T-cell (primary cell): Measurements from ENCODE around the gene GRIN2A. TPM values are rescaled to one million over a fixed set of nuclear protein-coding genes. Genes with fewer than 3 reads are reported as not detected.

Source experiments
- ATAC-seq, 4 experiments: fragments of 200-7000 bp in 3 of 4; fragments of 150-1000 bp in 1 of 4; cut with Tn5 transposase; replicated peaks in 1 of 4; 1 replicate in 3 of 4; 2 replicates in 1 of 4; pipeline ENCODE4 v1.10.0; 2021; ENCODE audit warnings: moderate library complexity in 3 of 4, mild to moderate bottlenecking in 2 of 4, moderate number of reproducible peaks in 1 of 4
- CTCF ChIA-PET, 2 donors: fragments of 300-600 bp; sonication (Branson Sonifier 250); formaldehyde crosslinking; loops; one replicate each; lab custom pipeline; 2022; ENCODE audit warnings: antibody characterized with exemption in 2 of 2; lab: Charles Lee
- POLR2A ChIA-PET, 2 donors: fragments of 300-600 bp; sonication (Branson Sonifier 250); formaldehyde crosslinking; loops; one replicate each; lab custom pipeline; 2022; ENCODE audit warnings: antibody characterized with exemption in 2 of 2; lab: Charles Lee
- DNase-seq, 35 experiments: peaks; one replicate each; pipeline versions ENCODE4 v3.0.0 to v3.0.0-alpha.2; 2013 to 2023
- H3K27ac ChIP-seq: one replicate; pipeline ENCODE4 v1.5.1; 2013; ENCODE audit warnings: low read length
- H3K27me3 ChIP-seq, 2 experiments: replicated peaks in 1 of 2; 1 replicate in 1 of 2; 2 replicates in 1 of 2; pipeline versions ENCODE4 v1.6.1 to v1.7.0; 2013; ENCODE audit warnings: low read length in 1 of 2, mixed read lengths in 1 of 2; ENCODE audit not compliant: control insufficient read depth in 2 of 2, insufficient read depth in 2 of 2; ENCODE audit errors: extremely low read depth in 1 of 2
- H3K36me3 ChIP-seq, 2 donors: 1 replicate in 1 of 2; 2 replicates in 1 of 2; pipeline versions ENCODE4 v1.6.1 to v1.7.0; 2013; ENCODE audit warnings: low read length in 1 of 2; ENCODE audit not compliant: control insufficient read depth in 2 of 2, insufficient read depth in 1 of 2; ENCODE audit errors: extremely low read depth in 1 of 2
- H3K4me1 ChIP-seq, 2 experiments: 1 replicate in 1 of 2; 2 replicates in 1 of 2; pipeline versions ENCODE4 v1.6.1 to v1.7.0; 2013; ENCODE audit warnings: low read length in 2 of 2, mixed read lengths in 1 of 2; ENCODE audit not compliant: insufficient read depth in 2 of 2, control insufficient read depth in 1 of 2; ENCODE audit errors: extremely low read depth in 1 of 2
- H3K4me3 ChIP-seq, 2 donors: 1 replicate in 1 of 2; 2 replicates in 1 of 2; pipeline versions ENCODE4 v1.5.1 to v1.7.0; 2013; ENCODE audit warnings: mild to moderate bottlenecking in 2 of 2, low read length in 1 of 2, moderate library complexity in 1 of 2; ENCODE audit not compliant: control insufficient read depth in 1 of 2; ENCODE audit errors: extremely low read depth in 1 of 2
- H3K9me3 ChIP-seq: 2 replicates; pipeline ENCODE4 v1.7.0; 2013
- H3K27ac Mint-ChIP-seq, 2 donors: one replicate each; pipeline ENCODE4 v1.8.0; 2020 to 2021; ENCODE audit warnings: mild to moderate bottlenecking in 2 of 2, mixed read lengths in 2 of 2
- H3K27me3 Mint-ChIP-seq, 2 donors: one replicate each; pipeline ENCODE4 v1.8.0; 2021 to 2022; ENCODE audit warnings: mixed read lengths in 2 of 2
- H3K36me3 Mint-ChIP-seq: one replicate; pipeline ENCODE4 v1.8.0; 2021; ENCODE audit warnings: mixed read lengths
- H3K4me1 Mint-ChIP-seq, 3 donors: one replicate each; pipeline ENCODE4 v1.8.0; 2020 to 2022; ENCODE audit warnings: mixed read lengths in 3 of 3, mild to moderate bottlenecking in 1 of 3
- H3K4me3 Mint-ChIP-seq, 3 donors: one replicate each; pipeline ENCODE4 v1.8.0; 2020 to 2022; ENCODE audit warnings: mild to moderate bottlenecking in 3 of 3, mixed read lengths in 3 of 3, moderate library complexity in 3 of 3
- H3K9me3 Mint-ChIP-seq, 3 donors: one replicate each; pipeline ENCODE4 v1.8.0; 2020 to 2022; ENCODE audit warnings: mixed read lengths in 3 of 3
- WGBS: methylation state at CpG from one replicate; pipeline ENCODE4 v1.1.5; 2013; ENCODE audit warnings: missing lambda C conversion rate; ENCODE audit not compliant: insufficient coverage; 5-methylcytosine and 5-hydroxymethylcytosine counted together
- total RNA-seq, 35 experiments: library from RNA in 6 of 35; stranded (reverse) in 6 of 35; fragments of 120-200 nt in 1 of 35; gene quantifications; one replicate each; pipeline versions ENCODE4 v1.2.1 to v1.2.4 and lab custom pipeline; 2013 to 2026

Gene GRIN2A
- total RNA-seq, 5 donors from 2014 or later (not counting 1 experiment from before 2014, with no cell fraction given) = 0.03 TPM; not detected in 4

DNA sequence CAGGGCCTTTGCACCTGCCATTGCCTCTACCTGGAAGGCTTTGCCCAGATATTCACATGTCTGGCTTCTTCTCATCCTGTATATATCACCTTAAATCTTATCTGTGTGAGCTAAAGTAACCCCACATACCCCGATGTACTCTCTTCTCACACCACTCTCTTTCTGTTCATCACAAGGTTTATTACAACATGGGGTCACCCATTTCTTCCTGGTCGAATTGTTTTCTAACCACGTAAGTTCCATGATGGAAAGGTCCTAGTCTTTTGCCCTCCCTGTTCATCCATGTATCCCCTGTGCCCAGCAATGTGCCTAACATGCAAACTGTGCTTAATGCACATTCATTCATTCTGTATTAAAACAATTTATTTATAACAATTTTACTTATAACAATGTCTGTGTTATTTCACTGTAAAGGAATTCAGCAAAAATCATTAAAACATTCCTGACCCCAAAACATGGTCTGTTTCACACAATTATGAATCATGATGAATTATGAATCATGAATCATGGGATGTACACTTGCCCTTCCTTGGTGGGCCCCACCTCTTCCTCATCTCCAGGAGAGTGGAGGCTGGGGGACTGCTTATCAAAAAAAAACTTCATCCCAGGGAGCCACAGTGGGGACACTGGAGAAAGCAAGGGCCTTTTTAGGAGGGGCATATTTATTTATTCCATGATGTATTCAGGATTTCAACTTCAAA is 336.4 kb downstream of the GRIN2A start:
- H3K4me1 Mint-ChIP-seq = no peaks in the 10 kb centered on the region
- H3K27me3 ChIP-seq = peaks cover 0 to 5% of the 10 kb centered on the region in 2 experiments
- peaks cover 0 to 3% of the 10 kb centered on the region in 2 donors for H3K27me3 Mint-ChIP-seq
- H3K27ac ChIP-seq = no peak overlapping the region
- H3K27ac Mint-ChIP-seq = no peak overlapping the region
- H3K9me3 Mint-ChIP-seq = no peaks in the 10 kb centered on the region
- H3K4me3 Mint-ChIP-seq = no peak overlapping the region
- ATAC-seq (no peak), DNase-seq (no peak)
- no peaks in the 10 kb centered on the region for H3K9me3 ChIP-seq
- WGBS = 77% methylated on average over 3 of the region's 3 CpGs
- CTCF ChIA-PET = no interaction called here
- H3K36me3 Mint-ChIP-seq = no peaks in the 10 kb centered on the region
- H3K4me1 ChIP-seq = no peaks in the 10 kb centered on the region
- no peak overlapping the region for H3K4me3 ChIP-seq
- H3K36me3 ChIP-seq = no peaks in the 10 kb centered on the region
- POLR2A ChIA-PET = no interaction called here

DNA sequence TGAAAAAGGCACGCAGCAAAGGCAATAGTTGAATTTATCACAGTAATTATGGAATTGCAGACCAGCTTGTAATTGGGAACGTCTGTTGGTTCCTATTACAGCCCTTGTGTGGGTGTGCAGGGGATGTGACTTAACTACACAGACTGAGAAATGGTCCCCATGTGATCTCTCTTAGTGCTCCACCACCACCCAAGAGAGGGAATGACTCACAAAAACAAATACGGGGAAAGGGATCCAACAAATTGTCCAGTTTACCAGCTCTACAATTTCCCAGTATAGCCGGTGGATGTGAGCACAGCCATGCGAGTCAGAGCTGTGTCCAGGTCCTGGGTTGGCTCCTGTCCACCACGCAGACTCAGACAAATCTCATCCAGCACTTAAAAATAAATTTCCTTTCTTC is 337.9 kb downstream of the GRIN2A start:
- H3K9me3 ChIP-seq = no peaks in the 10 kb centered on the region
- no peaks in the 10 kb centered on the region for H3K4me1 ChIP-seq
- no peaks in the 10 kb centered on the region for H3K27me3 ChIP-seq
- no peaks in the 10 kb centered on the region for H3K4me1 Mint-ChIP-seq
- 88% methylated on average over 5 of the region's 6 CpGs for WGBS
- DNase-seq = no peak
- H3K27ac ChIP-seq = no peak overlapping the region
- H3K27ac Mint-ChIP-seq = no peak overlapping the region
- no peaks in the 10 kb centered on the region for H3K9me3 Mint-ChIP-seq
- H3K4me3 ChIP-seq = no peak overlapping the region
- ChIA-PET POLR2A (no interaction called here), CTCF (no interaction called here)
- no peaks in the 10 kb centered on the region for H3K36me3 ChIP-seq
- no peaks in the 10 kb centered on the region for H3K36me3 Mint-ChIP-seq
- H3K4me3 Mint-ChIP-seq = no peak overlapping the region
- ATAC-seq = no peak
- no peaks in the 10 kb centered on the region for H3K27me3 Mint-ChIP-seq

DNA sequence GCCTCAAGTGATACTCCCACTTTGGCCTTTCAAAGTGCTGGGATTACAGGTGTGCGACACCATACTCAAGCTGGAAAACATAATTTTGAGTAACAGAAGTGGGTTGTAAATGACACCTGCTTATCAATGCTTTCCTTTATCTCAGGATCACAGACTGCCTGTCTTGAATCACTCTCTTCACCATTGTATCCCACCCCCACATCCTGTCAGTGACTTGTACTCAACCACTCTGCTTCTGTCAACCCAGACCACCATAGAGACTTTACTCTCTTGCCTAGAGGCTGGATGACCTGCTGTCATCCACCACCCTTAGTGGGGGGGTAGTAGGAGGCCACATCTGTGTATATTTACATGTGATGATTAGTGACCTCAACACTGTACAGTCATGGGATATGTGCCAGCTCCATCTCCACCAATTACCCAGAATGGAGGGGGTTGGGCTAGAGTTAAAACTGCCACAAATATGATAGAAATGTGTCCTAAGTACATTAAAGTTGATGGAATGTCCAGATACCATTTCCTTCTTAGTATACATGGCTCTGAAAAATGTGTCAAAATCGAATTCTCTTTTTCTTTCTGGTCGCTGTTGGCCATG is 338.7 kb downstream of the GRIN2A start:
- WGBS = no CpG with 5 or more reads among the region's 3 CpGs
- Histone ChIP-seq H3K9me3 (no peaks in the 10 kb centered on the region), H3K27me3 (no peaks in the 10 kb centered on the region), H3K4me1 (no peaks in the 10 kb centered on the region), H3K27ac (no peak overlapping the region), H3K4me3 (no peak overlapping the region), H3K36me3 (no peaks in the 10 kb centered on the region)
- ChIA-PET CTCF (no interaction called here), POLR2A (no interaction called here)
- H3K36me3 Mint-ChIP-seq = no peaks in the 10 kb centered on the region
- no peaks in the 10 kb centered on the region for H3K9me3 Mint-ChIP-seq
- no peak for ATAC-seq
- H3K27me3 Mint-ChIP-seq = no peaks in the 10 kb centered on the region
- H3K4me3 Mint-ChIP-seq = no peak overlapping the region
- DNase-seq = no peak
- H3K4me1 Mint-ChIP-seq = no peaks in the 10 kb centered on the region
- H3K27ac Mint-ChIP-seq = no peak overlapping the region

DNA sequence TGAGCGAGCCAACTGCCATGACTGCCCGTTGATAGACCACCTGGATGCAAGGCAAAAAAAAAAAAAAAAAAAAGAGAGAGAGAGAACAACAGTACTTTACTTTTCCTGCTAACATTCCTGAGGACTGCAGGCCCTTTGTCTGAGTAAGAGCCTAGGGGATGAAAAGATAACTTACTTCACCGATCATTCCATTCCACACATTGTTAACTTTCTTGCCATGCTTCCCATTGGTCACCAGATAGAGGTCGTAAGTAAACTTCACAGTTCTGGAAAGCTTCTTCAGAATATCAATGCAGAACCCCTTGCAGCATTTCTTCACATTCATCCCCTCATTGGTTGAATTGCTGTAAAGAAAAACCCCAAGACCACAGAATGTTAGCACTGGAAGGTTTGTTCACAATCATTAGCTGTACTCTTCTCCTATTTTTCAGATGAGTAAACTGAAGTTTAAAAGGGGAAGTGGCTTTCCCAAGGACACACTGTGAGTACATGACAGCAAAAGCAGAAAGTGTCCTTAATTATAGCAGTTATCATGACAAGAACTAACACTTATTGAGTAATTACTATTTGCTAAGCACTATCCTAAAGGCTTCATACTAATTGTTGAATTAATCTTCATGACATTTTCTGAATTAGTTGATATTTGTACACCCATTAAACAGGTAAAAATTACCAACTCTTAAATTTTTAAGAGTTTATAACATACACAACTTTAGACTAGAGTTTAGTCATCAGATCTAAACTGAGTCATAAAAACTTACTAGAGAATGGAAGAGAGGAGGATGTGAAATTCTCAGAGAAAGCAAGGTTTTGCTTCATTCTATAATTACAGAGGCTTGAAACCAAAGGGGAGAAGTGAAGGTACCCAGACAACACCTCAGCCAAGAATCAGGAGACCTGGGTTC is 341.2 kb downstream of the GRIN2A start:
- CTCF ChIA-PET = no interaction called here
- WGBS = no CpG with 5 or more reads among the region's 4 CpGs
- Mint-ChIP-seq H3K4me3 (no peak overlapping the region), H3K27me3 (no peaks in the 10 kb centered on the region), H3K36me3 (no peaks in the 10 kb centered on the region), H3K27ac (no peak overlapping the region), H3K4me1 (no peaks in the 10 kb centered on the region), H3K9me3 (peaks cover 0 to 5% (median 0%) of the 10 kb centered on the region in 3 donors)
- Histone ChIP-seq H3K27me3 (no peaks in the 10 kb centered on the region), H3K4me1 (no peaks in the 10 kb centered on the region), H3K27ac (no peak overlapping the region), H3K4me3 (no peak overlapping the region), H3K9me3 (no peaks in the 10 kb centered on the region), H3K36me3 (no peaks in the 10 kb centered on the region)
- POLR2A ChIA-PET = no interaction called here
- DNase-seq = no peak
- no peak for ATAC-seq

DNA sequence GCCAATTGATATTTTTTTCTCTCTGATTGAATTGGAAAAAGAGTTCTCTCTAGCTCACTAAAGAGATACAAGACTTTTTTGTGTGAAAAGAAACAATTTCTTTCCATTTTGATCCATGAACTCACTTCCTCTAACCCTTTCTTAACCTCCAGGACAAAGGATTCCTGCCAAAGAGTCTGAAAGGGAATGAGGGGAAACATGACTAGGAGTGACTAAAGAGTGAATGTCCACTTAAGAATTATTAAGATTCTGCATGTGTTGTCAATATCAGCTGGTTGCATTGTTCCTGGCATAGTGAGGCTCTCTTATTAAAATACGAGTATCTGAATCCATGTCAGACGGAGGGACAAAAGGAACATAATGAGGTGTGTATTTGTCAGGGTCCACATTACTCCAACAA is 344.7 kb downstream of the GRIN2A start:
- no peaks in the 10 kb centered on the region for H3K27me3 Mint-ChIP-seq
- DNase-seq (no peak), ATAC-seq (no peak)
- no peaks in the 10 kb centered on the region for H3K9me3 ChIP-seq
- 60% methylated on average over 1 of the region's 2 CpGs for WGBS
- H3K4me3 ChIP-seq = no peak overlapping the region
- peaks cover 0 to 5% (median 0%) of the 10 kb centered on the region in 3 donors for H3K9me3 Mint-ChIP-seq
- H3K27ac ChIP-seq = no peak overlapping the region
- ChIA-PET CTCF (no interaction called here), POLR2A (no interaction called here)
- H3K4me1 ChIP-seq = no peaks in the 10 kb centered on the region
- H3K4me3 Mint-ChIP-seq = no peak overlapping the region
- H3K36me3 Mint-ChIP-seq = no peaks in the 10 kb centered on the region
- no peaks in the 10 kb centered on the region for H3K4me1 Mint-ChIP-seq
- H3K36me3 ChIP-seq = no peaks in the 10 kb centered on the region
- H3K27ac Mint-ChIP-seq = no peak overlapping the region
- H3K27me3 ChIP-seq = no peaks in the 10 kb centered on the region

DNA sequence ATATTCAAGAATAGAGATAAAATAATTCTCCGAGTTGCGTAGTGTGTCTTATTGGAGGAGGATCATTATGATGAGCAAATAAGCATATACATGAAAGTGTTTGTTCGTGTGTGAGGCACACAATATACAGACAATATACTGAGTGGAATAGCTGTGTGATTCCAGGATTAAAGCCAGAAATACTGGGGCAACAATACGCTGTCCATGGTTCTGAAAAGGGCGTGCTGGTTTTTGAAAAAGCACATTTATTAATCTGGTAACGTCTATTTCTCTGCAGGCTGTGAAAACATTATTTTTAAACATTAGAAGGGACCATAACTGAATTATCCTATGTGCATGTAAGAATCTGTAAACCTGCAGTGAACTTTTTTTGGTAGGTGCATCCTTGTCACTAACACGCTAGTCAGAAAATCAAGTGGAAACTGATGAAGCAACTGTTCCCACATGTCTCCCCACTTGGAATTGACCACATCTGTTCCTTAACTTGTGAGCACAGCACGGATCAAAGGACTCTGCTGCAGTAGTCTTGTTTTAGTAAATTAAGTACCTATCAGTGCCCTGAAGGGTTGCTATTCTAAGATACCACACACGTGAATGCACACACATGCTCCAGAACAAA is 346.0 kb downstream of the GRIN2A start:
- no peaks in the 10 kb centered on the region for H3K9me3 ChIP-seq
- Mint-ChIP-seq H3K4me3 (no peak overlapping the region), H3K36me3 (no peaks in the 10 kb centered on the region), H3K27ac (no peak overlapping the region), H3K9me3 (peaks cover 0 to 5% (median 0%) of the 10 kb centered on the region in 3 donors), H3K27me3 (no peaks in the 10 kb centered on the region), H3K4me1 (no peaks in the 10 kb centered on the region)
- no peak overlapping the region for H3K4me3 ChIP-seq
- H3K4me1 ChIP-seq = no peaks in the 10 kb centered on the region
- ChIA-PET CTCF (no interaction called here), POLR2A (no interaction called here)
- H3K27ac ChIP-seq = no peak overlapping the region
- DNase-seq = no peak
- no peaks in the 10 kb centered on the region for H3K27me3 ChIP-seq
- whole genome bisulfite sequencing = 100% methylated on average over 1 of the region's 9 CpGs
- no peak for ATAC-seq
- H3K36me3 ChIP-seq = no peaks in the 10 kb centered on the region
